ENCODE measurements around the gene USF1. TPM values are rescaled to one million over a fixed set of nuclear protein-coding genes. Genes with fewer than 3 reads are reported as not detected.

Gene USF1
- polyA plus RNA-seq, 1 donor (not counting 4 experiments of a cell fraction or from before 2014, with no cell fraction given): 31.6 TPM

DNA sequence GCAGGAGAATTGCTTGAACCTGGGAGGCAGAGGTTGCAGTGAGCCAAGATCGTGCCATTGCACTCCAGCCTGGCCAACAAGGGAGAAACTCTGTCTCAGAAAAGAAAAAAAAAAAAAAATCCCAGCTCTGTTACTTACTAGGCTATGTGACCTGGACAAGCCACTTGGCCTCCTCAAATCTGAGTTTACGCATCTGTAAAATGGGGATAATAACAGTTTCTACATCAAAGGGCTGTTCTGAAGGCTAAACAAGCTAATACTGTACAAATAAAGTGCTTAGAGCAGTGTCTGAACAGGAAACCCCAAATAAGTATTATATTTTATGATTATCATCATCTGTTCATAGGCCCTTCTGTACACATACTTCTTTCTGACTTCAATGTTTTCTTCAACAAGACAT, 38.4 kb downstream of the USF1 start:
- H3K27ac ChIP-seq (ENCODE audit: control insufficient read depth, insufficient read depth, low read length): no peak overlapping the region
- H3K4me1 ChIP-seq (ENCODE audit: control insufficient read depth, extremely low read depth, insufficient read depth, low read length): no peaks in the 10 kb centered on the region
- no peaks in the 10 kb centered on the region for H3K27me3 ChIP-seq (ENCODE audit: control insufficient read depth, extremely low read depth, insufficient read depth, low read length)
- H3K79me2 ChIP-seq (ENCODE audit: control insufficient read depth, insufficient read depth, low read length): peaks cover 90% of the 10 kb centered on the region
- no peak for DNase-seq (ENCODE audit: low read depth, low spot score)
- no peaks in the 10 kb centered on the region for H3K9me3 ChIP-seq (ENCODE audit: control insufficient read depth, low read depth, low read length)
- TF ChIP-seq CTCF (optimal IDR thresholded peaks at IDR 0.05 in 1 of 3, IDR thresholded peaks at IDR 0.05 in 1 of 3, conservative IDR thresholded peaks at IDR 0.05 in 1 of 3; ENCODE audit: extremely low read depth in 1 of 3, insufficient read depth in 2 of 3, low read length in 3 of 3): no peak
- TF ChIP-seq EZH2 (IDR thresholded peaks at IDR 0.05; ENCODE audit: low read length): no peak
- peaks cover 8% of the 10 kb centered on the region for H3K9me1 ChIP-seq (ENCODE audit: control insufficient read depth, extremely low read depth, insufficient read depth, low read length)
- FAIRE-seq: no peak
- peaks cover 13% of the 10 kb centered on the region for H4K20me1 ChIP-seq (ENCODE audit: control insufficient read depth, extremely low read depth, insufficient read depth, low read length)
- no peak overlapping the region for H3K4me3 ChIP-seq (ENCODE audit: control insufficient read depth in 2 of 3, extremely low read depth in 1 of 3, insufficient read depth in 2 of 3, low read depth in 1 of 3, low read length in 3 of 3)
- H3K9ac ChIP-seq (ENCODE audit: control insufficient read depth, extremely low read depth, insufficient read depth, low read length): no peak overlapping the region
- dilution Hi-C loops (cut with MboI; ENCODE audit: extremely low pct_ligation_motif_present, low sequenced_read_pairs): no loop called here
- H3K36me3 ChIP-seq (ENCODE audit: control insufficient read depth in 2 of 2, extremely low read depth in 1 of 2, insufficient read depth in 2 of 2, low read length in 2 of 2): peaks cover 7 to 8% of the 10 kb centered on the region in 2 experiments
- H2AFZ ChIP-seq (ENCODE audit: control insufficient read depth, low read length): no peak overlapping the region
- H3K4me2 ChIP-seq (ENCODE audit: control insufficient read depth, extremely low read depth, insufficient read depth, low read depth, low read length): no peak overlapping the region

- H3K36me3 ChIP-seq (ENCODE audit: control insufficient read depth in 2 of 2, extremely low read depth in 1 of 2, insufficient read depth in 2 of 2, low read length in 2 of 2): peaks cover 6 to 7% of the 10 kb centered on the region in 2 experiments
- H3K79me2 ChIP-seq (ENCODE audit: control insufficient read depth, insufficient read depth, low read length): peaks cover 88% of the 10 kb centered on the region
- no peak overlapping the region for H3K9ac ChIP-seq (ENCODE audit: control insufficient read depth, extremely low read depth, insufficient read depth, low read length)
- no peak for TF ChIP-seq CTCF (optimal IDR thresholded peaks at IDR 0.05 in 1 of 3, IDR thresholded peaks at IDR 0.05 in 1 of 3, conservative IDR thresholded peaks at IDR 0.05 in 1 of 3; ENCODE audit: extremely low read depth in 1 of 3, insufficient read depth in 2 of 3, low read length in 3 of 3)
- no peak for TF ChIP-seq EZH2 (IDR thresholded peaks at IDR 0.05; ENCODE audit: low read length)
- peaks cover 13% of the 10 kb centered on the region for H4K20me1 ChIP-seq (ENCODE audit: control insufficient read depth, extremely low read depth, insufficient read depth, low read length)
- no peaks in the 10 kb centered on the region for H3K9me3 ChIP-seq (ENCODE audit: control insufficient read depth, low read depth, low read length)
- H3K9me1 ChIP-seq (ENCODE audit: control insufficient read depth, extremely low read depth, insufficient read depth, low read length): peaks cover 8% of the 10 kb centered on the region
- no peak overlapping the region for H3K4me3 ChIP-seq (ENCODE audit: control insufficient read depth in 2 of 3, extremely low read depth in 1 of 3, insufficient read depth in 2 of 3, low read depth in 1 of 3, low read length in 3 of 3)
- no peaks in the 10 kb centered on the region for H3K27me3 ChIP-seq (ENCODE audit: control insufficient read depth, extremely low read depth, insufficient read depth, low read length)
- H2AFZ ChIP-seq (ENCODE audit: control insufficient read depth, low read length): no peak overlapping the region
- dilution Hi-C loops (cut with MboI; ENCODE audit: extremely low pct_ligation_motif_present, low sequenced_read_pairs): no loop called here
- no peak for FAIRE-seq
- H3K4me1 ChIP-seq (ENCODE audit: control insufficient read depth, extremely low read depth, insufficient read depth, low read length): no peaks in the 10 kb centered on the region
- no peak for DNase-seq (ENCODE audit: low read depth, low spot score)
- H3K4me2 ChIP-seq (ENCODE audit: control insufficient read depth, extremely low read depth, insufficient read depth, low read depth, low read length): no peak overlapping the region
- no peak overlapping the region for H3K27ac ChIP-seq (ENCODE audit: control insufficient read depth, insufficient read depth, low read length)
Measured at GRCh38 chr1:161006563-161006962, 39.2 kb downstream of the USF1 start.

Data from keratinocyte (primary cell).